Neuronal stem cell (in vitro differentiated cells): ENCODE results near the gene TRPM2.

Source experiments
- DNase-seq: peaks from one replicate; pipeline ENCODE4 v3.0.0-alpha.2; 2013; ENCODE audit warnings: low spot score
- H2AFZ ChIP-seq: one replicate; pipeline ENCODE4 v1.6.1; 2013; ENCODE audit warnings: mild to moderate bottlenecking, low read length, inconsistent platforms
- H2AK5ac ChIP-seq: 2 replicates; pipeline ENCODE4 v1.6.1; 2013; ENCODE audit warnings: low read depth, mild to moderate bottlenecking, inconsistent platforms, low read length, moderate library complexity, mixed read lengths
- H2BK120ac ChIP-seq: 2 replicates; pipeline ENCODE4 v1.6.1; 2013; ENCODE audit warnings: low read depth, mild to moderate bottlenecking, inconsistent platforms, low read length, moderate library complexity, mixed read lengths
- H2BK12ac ChIP-seq: one replicate; pipeline ENCODE4 v1.6.1; 2013; ENCODE audit warnings: low read length, inconsistent platforms
- H2BK15ac ChIP-seq: 2 replicates; pipeline ENCODE4 v1.6.1; 2013; ENCODE audit warnings: mild to moderate bottlenecking, low read length, inconsistent platforms, mixed read lengths
- H2BK5ac ChIP-seq: one replicate; pipeline ENCODE4 v1.6.1; 2013; ENCODE audit warnings: inconsistent platforms, mild to moderate bottlenecking, low read length, moderate library complexity
- H3K14ac ChIP-seq: one replicate; pipeline ENCODE4 v1.6.1; 2013; ENCODE audit warnings: low read length, inconsistent platforms
- H3K18ac ChIP-seq: 2 replicates; pipeline ENCODE4 v1.6.1; 2013; ENCODE audit warnings: low read length, inconsistent platforms
- H3K23ac ChIP-seq: 2 replicates; pipeline ENCODE4 v1.6.1; 2013; ENCODE audit warnings: low read depth, mild to moderate bottlenecking, mixed read lengths, low read length, inconsistent platforms; ENCODE audit not compliant: poor library complexity
- H3K27ac ChIP-seq: replicated peaks from 3 replicates; pipeline ENCODE4 v1.5.1; 2013; ENCODE audit warnings: low read length, inconsistent platforms
- H3K27me3 ChIP-seq, 3 experiments: 2 replicates each; pipeline ENCODE4 v1.6.1; 2013; ENCODE audit warnings: low read length in 3 of 3, mild to moderate bottlenecking in 2 of 3, inconsistent platforms in 1 of 3, low read depth in 1 of 3, mixed read lengths in 1 of 3, moderate library complexity in 1 of 3; ENCODE audit not compliant: control insufficient read depth in 3 of 3, insufficient read depth in 3 of 3
- H3K36me3 ChIP-seq, 2 donors: replicated peaks in 1 of 2; 2 replicates each; pipeline ENCODE4 v1.6.1; 2013; ENCODE audit warnings: low read length in 2 of 2; ENCODE audit not compliant: control insufficient read depth in 2 of 2, insufficient read depth in 2 of 2
- H3K4ac ChIP-seq: 2 replicates; pipeline ENCODE4 v1.6.1; 2013; ENCODE audit warnings: inconsistent platforms, mild to moderate bottlenecking, low read length, moderate library complexity
- H3K4me1 ChIP-seq, 2 donors: 1 replicate in 1 of 2; 2 replicates in 1 of 2; pipeline ENCODE4 v1.6.1; 2013; ENCODE audit warnings: low read length in 2 of 2, low read depth in 1 of 2; ENCODE audit not compliant: control insufficient read depth in 2 of 2, insufficient read depth in 1 of 2
- H3K4me2 ChIP-seq: one replicate; pipeline ENCODE4 v1.6.1; 2013; ENCODE audit warnings: mild to moderate bottlenecking, low read length, inconsistent platforms; ENCODE audit not compliant: insufficient read depth, poor library complexity, severe bottlenecking
- H3K4me3 ChIP-seq, 2 donors: 2 replicates each; pipeline ENCODE4 v1.5.1; 2013; ENCODE audit warnings: low read length in 2 of 2, mild to moderate bottlenecking in 2 of 2, inconsistent platforms in 1 of 2, moderate library complexity in 1 of 2
- H3K79me1 ChIP-seq: one replicate; pipeline ENCODE4 v1.6.1; 2013; ENCODE audit warnings: low read depth, mild to moderate bottlenecking, inconsistent platforms, low read length, moderate library complexity
- H3K9ac ChIP-seq: one replicate; pipeline ENCODE4 v1.6.1; 2013; ENCODE audit warnings: mild to moderate bottlenecking, low read depth, low read length, inconsistent platforms; ENCODE audit not compliant: poor library complexity
- H3K9me3 ChIP-seq, 2 donors: replicated peaks in 1 of 2; 2 replicates each; pipeline versions ENCODE3 to v1.6.1; 2013; ENCODE audit warnings: low read length in 2 of 2, mild to moderate bottlenecking in 2 of 2, inconsistent platforms in 1 of 2, low read depth in 1 of 2, mixed read lengths in 1 of 2, moderate library complexity in 1 of 2; ENCODE audit not compliant: control insufficient read depth in 2 of 2, insufficient read depth in 1 of 2
- H4K8ac ChIP-seq: one replicate; pipeline ENCODE4 v1.6.1; 2013; ENCODE audit warnings: low read depth, mild to moderate bottlenecking, inconsistent platforms, low read length, moderate library complexity
- H4K91ac ChIP-seq: one replicate; pipeline ENCODE4 v1.6.1; 2013; ENCODE audit warnings: low read length, low read depth, mild to moderate bottlenecking, inconsistent platforms; ENCODE audit not compliant: poor library complexity
- WGBS, 2 donors: extraction: QIAGEN DNeasy Blood & Tissue Kit; methylation state at CpG; one replicate each; pipeline ENCODE4 v1.1.7; 2013; ENCODE audit warnings: missing lambda C conversion rate in 2 of 2, mixed read lengths in 1 of 2; ENCODE audit not compliant: insufficient read length in 2 of 2, insufficient replicate concordance in 1 of 2; ENCODE audit errors: extremely low coverage in 2 of 2; 5-methylcytosine and 5-hydroxymethylcytosine counted together

Gene TRPM2

GRCh38 chr21:44377922-44378645 lies 24.7 kb downstream of the TRPM2 start:
- Histone ChIP-seq H3K14ac (no peak overlapping the region), H3K36me3 (no peaks in the 10 kb centered on the region), H2BK5ac (no peak overlapping the region), H3K4me2 (no peak overlapping the region), H3K27me3 (peaks cover 0 to 16% (median 0%) of the 10 kb centered on the region in 3 experiments), H2BK12ac (peak overlapping the region; percentile 46), H2AFZ (no peak overlapping the region), H3K79me1 (no peaks in the 10 kb centered on the region), H2AK5ac (peak overlapping the region; percentile 76), H2BK120ac (no peak overlapping the region), H3K27ac (no peak overlapping the region), H4K91ac (peak overlapping the region; percentile 39), H3K9ac (no peak overlapping the region), H3K18ac (peak overlapping the region; percentile 82), H3K4ac (no peak overlapping the region), H4K8ac (no peak overlapping the region), H3K9me3 (peaks cover 0 to 5% of the 10 kb centered on the region in 2 donors), H2BK15ac (peak overlapping the region; percentile 53), H3K23ac (peak overlapping the region; percentile 92), H3K4me1 (peaks cover 0 to 11% of the 10 kb centered on the region in 2 donors), H3K4me3 (no peak overlapping the region)
- no peak for DNase-seq
- no CpG with 5 or more reads among the region's 22 CpGs for WGBS, 2 donors

- Histone ChIP-seq H3K4ac (no peak overlapping the region), H3K9me3 (peaks cover 0 to 5% of the 10 kb centered on the region in 2 donors), H4K91ac (no peak overlapping the region), H2BK15ac (peak overlapping the region; percentile 53), H3K14ac (no peak overlapping the region), H3K27me3 (peaks cover 0 to 16% (median 0%) of the 10 kb centered on the region in 3 experiments), H3K27ac (no peak overlapping the region), H2AFZ (no peak overlapping the region), H2BK12ac (no peak overlapping the region), H4K8ac (no peak overlapping the region), H2AK5ac (peak overlapping the region; percentile 51), H2BK5ac (peak overlapping the region; percentile 48), H3K4me2 (no peak overlapping the region), H3K18ac (peak overlapping the region; percentile 40), H2BK120ac (no peak overlapping the region), H3K36me3 (no peaks in the 10 kb centered on the region), H3K4me3 (no peak overlapping the region), H3K9ac (peak overlapping the region; percentile 65), H3K4me1 (peaks cover 0 to 11% of the 10 kb centered on the region in 2 donors), H3K79me1 (no peaks in the 10 kb centered on the region), H3K23ac (peak overlapping the region; percentile 60)
- DNase-seq = no peak
- WGBS, 2 donors = no CpG with 5 or more reads among the region's 34 CpGs
Measured at GRCh38 chr21:44378646-44379514, 25.5 kb downstream of the TRPM2 start.

GRCh38 chr21:44379515-44379848 lies 26.1 kb downstream of the TRPM2 start:
- peak overlapping the region; percentile 53 for H2BK15ac ChIP-seq
- no peak overlapping the region for H3K4me3 ChIP-seq
- H3K27me3 ChIP-seq = peaks cover 0 to 16% (median 0%) of the 10 kb centered on the region in 3 experiments
- no CpG with 5 or more reads among the region's 5 CpGs for WGBS, 2 donors
- no peak overlapping the region for H3K14ac ChIP-seq
- no peak overlapping the region for H4K91ac ChIP-seq
- H2AFZ ChIP-seq = no peak overlapping the region
- no peaks in the 10 kb centered on the region for H3K36me3 ChIP-seq
- no peak overlapping the region for H2BK12ac ChIP-seq
- H3K27ac ChIP-seq = no peak overlapping the region
- no peak overlapping the region for H3K4me2 ChIP-seq
- H2BK120ac ChIP-seq = no peak overlapping the region
- H2BK5ac ChIP-seq = peak overlapping the region; percentile 48
- H3K9me3 ChIP-seq = peaks cover 0 to 7% of the 10 kb centered on the region in 2 donors
- no peak for DNase-seq
- H4K8ac ChIP-seq = no peak overlapping the region
- peaks cover 0 to 11% of the 10 kb centered on the region in 2 donors for H3K4me1 ChIP-seq
- H3K9ac ChIP-seq = no peak overlapping the region
- H3K79me1 ChIP-seq = no peaks in the 10 kb centered on the region
- H3K4ac ChIP-seq = no peak overlapping the region
- peak overlapping the region; percentile 28 for H3K23ac ChIP-seq
- no peak overlapping the region for H3K18ac ChIP-seq
- peak overlapping the region; percentile 38 for H2AK5ac ChIP-seq
